H9 (cell line): ENCODE results near the gene FARP1. TPM values are rescaled to one million over a fixed set of nuclear protein-coding genes. Genes with fewer than 3 reads are reported as not detected.

ENCODE experiments used
- DNase-seq: peaks from one replicate; pipeline ENCODE4 v3.0.0-alpha.2; 2017
- H2AFZ ChIP-seq: one replicate; pipeline ENCODE4 v1.6.1; 2013; ENCODE audit warnings: mild to moderate bottlenecking, low read length, control low read depth, moderate library complexity
- H2AK5ac ChIP-seq: 2 replicates; pipeline ENCODE4 v1.6.1; 2013; ENCODE audit warnings: low read length, control low read depth, mixed read lengths; ENCODE audit not compliant: insufficient read length
- H2BK120ac ChIP-seq: one replicate; pipeline ENCODE4 v1.6.1; 2013; ENCODE audit warnings: low read depth, mild to moderate bottlenecking, low read length, control low read depth, inconsistent platforms; ENCODE audit not compliant: poor library complexity, severe bottlenecking
- H2BK12ac ChIP-seq: 2 replicates; pipeline ENCODE4 v1.6.1; 2013; ENCODE audit warnings: low read length, control low read depth, mixed read lengths, low read depth; ENCODE audit not compliant: insufficient read length
- H2BK15ac ChIP-seq: 2 replicates; pipeline ENCODE4 v1.6.1; 2013; ENCODE audit warnings: low read depth, low read length, control low read depth
- H2BK20ac ChIP-seq: one replicate; pipeline ENCODE4 v1.6.1; 2013; ENCODE audit warnings: low read depth, mild to moderate bottlenecking, low read length, control low read depth, inconsistent platforms; ENCODE audit not compliant: poor library complexity, severe bottlenecking
- H2BK5ac ChIP-seq: 2 replicates; pipeline ENCODE4 v1.6.1; 2013; ENCODE audit warnings: low read length, control low read depth, mixed read lengths; ENCODE audit not compliant: insufficient read length
- H3K14ac ChIP-seq: 2 replicates; pipeline ENCODE4 v1.6.1; 2013; ENCODE audit warnings: low read length, control low read depth; ENCODE audit not compliant: insufficient read depth
- H3K18ac ChIP-seq: 2 replicates; pipeline ENCODE4 v1.6.1; 2013; ENCODE audit warnings: low read depth, mild to moderate bottlenecking, mixed read lengths, low read length, control low read depth; ENCODE audit not compliant: insufficient read length
- H3K23ac ChIP-seq: 2 replicates; pipeline ENCODE4 v1.6.1; 2013; ENCODE audit warnings: low read length, control low read depth, mixed read lengths, low read depth; ENCODE audit not compliant: insufficient read length
- H3K23me2 ChIP-seq: 2 replicates; pipeline ENCODE4 v1.6.1; 2013; ENCODE audit warnings: low read depth, mild to moderate bottlenecking, mixed read lengths, low read length, control low read depth; ENCODE audit not compliant: insufficient read length, poor library complexity, severe bottlenecking
- H3K27ac ChIP-seq: 2 replicates; pipeline ENCODE4 v1.5.1; 2013; ENCODE audit warnings: low read length, control low read depth, mixed read lengths, low read depth; ENCODE audit not compliant: insufficient read length
- H3K27me3 ChIP-seq: 2 replicates; pipeline ENCODE4 v1.6.1; 2013; ENCODE audit warnings: low read length, control low read depth, inconsistent platforms; ENCODE audit not compliant: insufficient read depth
- H3K4ac ChIP-seq: 2 replicates; pipeline ENCODE4 v1.6.1; 2013; ENCODE audit warnings: low read depth, mild to moderate bottlenecking, control low read depth, inconsistent platforms, low read length, moderate library complexity
- H3K4me1 ChIP-seq: 2 replicates; pipeline ENCODE4 v1.6.1; 2013; ENCODE audit warnings: low read length, control low read depth, inconsistent platforms; ENCODE audit not compliant: insufficient read depth
- H3K4me2 ChIP-seq: 2 replicates; pipeline ENCODE4 v1.6.1; 2013; ENCODE audit warnings: low read length, control low read depth, mixed read lengths; ENCODE audit not compliant: insufficient read length, insufficient read depth
- H3K56ac ChIP-seq: 2 replicates; pipeline ENCODE4 v1.6.1; 2013; ENCODE audit warnings: low read depth, mild to moderate bottlenecking, mixed read lengths, low read length, control low read depth; ENCODE audit not compliant: insufficient read length
- H3K79me1 ChIP-seq: 2 replicates; pipeline ENCODE4 v1.6.1; 2013; ENCODE audit warnings: low read depth, mild to moderate bottlenecking, moderate library complexity, low read length, control low read depth, inconsistent platforms; ENCODE audit not compliant: insufficient read depth, poor library complexity, severe bottlenecking
- H3K79me2 ChIP-seq: 2 replicates; pipeline ENCODE4 v1.6.1; 2013; ENCODE audit warnings: low read length, control low read depth, inconsistent platforms; ENCODE audit not compliant: insufficient read depth
- H3K9ac ChIP-seq: 2 replicates; pipeline ENCODE4 v1.6.1; 2013; ENCODE audit warnings: low read length, control low read depth, mixed read lengths; ENCODE audit not compliant: insufficient read length; ENCODE audit errors: extremely low read depth
- H3K9me3 ChIP-seq: one replicate; pipeline ENCODE4 v1.6.1; 2013; ENCODE audit warnings: low read depth, low read length, inconsistent platforms; ENCODE audit not compliant: control insufficient read depth
- H3T11ph ChIP-seq: one replicate; pipeline ENCODE4 v1.6.1; 2013; ENCODE audit warnings: mild to moderate bottlenecking, low read length, control low read depth, inconsistent platforms
- H4K20me1 ChIP-seq: one replicate; pipeline ENCODE4 v1.6.1; 2013; ENCODE audit not compliant: control insufficient read depth, insufficient read length, insufficient read depth
- H4K5ac ChIP-seq: 2 replicates; pipeline ENCODE4 v1.6.1; 2013; ENCODE audit warnings: low read depth, mild to moderate bottlenecking, mixed read lengths, low read length, control low read depth; ENCODE audit not compliant: insufficient read length
- H4K8ac ChIP-seq: replicated peaks from 2 replicates; pipeline ENCODE4 v1.6.1; 2013; ENCODE audit warnings: low read length, control low read depth, mixed read lengths, low read depth; ENCODE audit not compliant: insufficient read length
- H4K91ac ChIP-seq: 2 replicates; pipeline ENCODE4 v1.6.1; 2013; ENCODE audit warnings: low read depth, mild to moderate bottlenecking, moderate library complexity, mixed read lengths, low read length, control low read depth; ENCODE audit not compliant: insufficient read length
- H3K27ac Mint-ChIP-seq, 3 experiments: 2 replicates in 2 of 3; 3 replicates in 1 of 3; pipeline ENCODE4 v1.8.0; 2020 to 2021; ENCODE audit warnings: mixed read lengths in 3 of 3, mild to moderate bottlenecking in 1 of 3, moderate library complexity in 1 of 3
- H3K27me3 Mint-ChIP-seq: 2 replicates; pipeline ENCODE4 v1.8.0; 2021; ENCODE audit warnings: low read depth, mild to moderate bottlenecking, moderate library complexity, mixed read lengths
- H3K36me3 Mint-ChIP-seq, 3 experiments: 2 replicates in 2 of 3; 3 replicates in 1 of 3; pipeline ENCODE4 v1.8.0; 2020 to 2021; ENCODE audit warnings: low read depth in 3 of 3, mixed read lengths in 3 of 3; ENCODE audit not compliant: insufficient read depth in 1 of 3
- H3K4me1 Mint-ChIP-seq, 2 experiments: 2 replicates each; pipeline ENCODE4 v1.8.0; 2020; ENCODE audit warnings: mixed read lengths in 2 of 2
- H3K4me3 Mint-ChIP-seq, 2 experiments: 2 replicates in 1 of 2; 3 replicates in 1 of 2; pipeline ENCODE4 v1.8.0; 2020 to 2021; ENCODE audit warnings: mild to moderate bottlenecking in 2 of 2, mixed read lengths in 2 of 2, moderate library complexity in 1 of 2
- H3K9me3 Mint-ChIP-seq, 2 experiments: 2 replicates in 1 of 2; 3 replicates in 1 of 2; pipeline ENCODE4 v1.8.0; 2020; ENCODE audit warnings: mild to moderate bottlenecking in 2 of 2, mixed read lengths in 2 of 2, moderate library complexity in 1 of 2
- CTCF ChIP-seq: fragments of 200-600 bp; sonication (generic); conservative IDR thresholded peaks from 3 replicates; pipeline ENCODE4 v1.8.0; 2021; ENCODE audit warnings: antibody characterized with exemption, mild to moderate bottlenecking
- WGBS: extraction: QIAGEN DNeasy Blood & Tissue Kit; methylation state at CpG from one replicate; pipeline ENCODE4 v1.1.7; 2013; ENCODE audit warnings: missing lambda C conversion rate, low lambda C conversion rate, mixed read lengths; ENCODE audit not compliant: insufficient read length; ENCODE audit errors: extremely low coverage; 5-methylcytosine and 5-hydroxymethylcytosine counted together
- total RNA-seq: library from RNA; stranded (reverse); gene quantifications from 2 replicates; pipeline ENCODE4 v1.2.1, GENCODE V29; 2021

FARP1 gene
- total RNA-seq, 1 experiment from 2014 or later, result 95.9 TPM

GRCh38 chr13:98461486-98462240 lies 318.8 kb downstream of the FARP1 start:
- no peaks in the 10 kb centered on the region for H3K23me2 ChIP-seq
- no peak for DNase-seq

More at GRCh38 chr13:98461486-98462240, 318.8 kb downstream of the FARP1 start:
- no peak overlapping the region for H2BK120ac ChIP-seq
- 0 out of 2 replicates have a peak, but pooled peaks cover 3% of the 10 kb centered on the region for H3K4me1 ChIP-seq
- no peaks in the 10 kb centered on the region for H3K27me3 Mint-ChIP-seq
- H3K36me3 Mint-ChIP-seq, result peaks cover 51 to 79% (median 78%) of the 10 kb centered on the region in 3 experiments
- no CpG with 5 or more reads among the region's 16 CpGs for WGBS
- no peak overlapping the region for H3K14ac ChIP-seq
- no peaks in the 10 kb centered on the region for H3K9me3 ChIP-seq
- no peak overlapping the region for H3K9ac ChIP-seq
- no peak overlapping the region for H2BK5ac ChIP-seq
- H2AFZ ChIP-seq, result no peak overlapping the region
- no peak overlapping the region for H2BK15ac ChIP-seq
- no peaks in the 10 kb centered on the region for H3K9me3 Mint-ChIP-seq
- peak overlapping the region; percentile 32 to 91 (median 72); a peak in 5 of 7 replicates for H3K27ac Mint-ChIP-seq
- no peak overlapping the region for H2AK5ac ChIP-seq
- H3K18ac ChIP-seq, result no peak overlapping the region
- H4K91ac ChIP-seq, result no peak overlapping the region
- H4K5ac ChIP-seq, result no peak overlapping the region
- H3T11ph ChIP-seq, result no peak overlapping the region
- H3K23ac ChIP-seq, result no peak overlapping the region
- H3K4me1 Mint-ChIP-seq, result peaks cover 14 to 24% of the 10 kb centered on the region in 2 experiments
- no peak overlapping the region for H2BK20ac ChIP-seq
- no peaks in the 10 kb centered on the region for H3K27me3 ChIP-seq
- H3K4me3 Mint-ChIP-seq, result no peak overlapping the region
- H3K27ac ChIP-seq, result no peak overlapping the region
- no peaks in the 10 kb centered on the region; the same call in 1 of the 2 replicates for H3K79me2 ChIP-seq
- H2BK12ac ChIP-seq, result no peak overlapping the region
- H3K56ac ChIP-seq, result no peak overlapping the region
- H3K4me2 ChIP-seq, result no peak overlapping the region
- H3K79me1 ChIP-seq, result peaks cover 2% of the 10 kb centered on the region
- no peak for TF ChIP-seq CTCF
- no peaks in the 10 kb centered on the region for H4K20me1 ChIP-seq
- H4K8ac ChIP-seq, result no peak overlapping the region
- no peak overlapping the region for H3K4ac ChIP-seq
